ENCODE data around the gene HCK.

HCK gene

GRCh38 chr20:32031007-32031958 lies 20.8 kb upstream of the HCK start (continued):
- TF ChIP-seq GLIS2 (tag by site-specific recombination; IDR thresholded peaks at IDR 0.05) (peak; percentile 53), ZNF549 (tag by site-specific recombination; IDR thresholded peaks at IDR 0.05) (no peak), ZNF266 (tag by site-specific recombination; IDR thresholded peaks at IDR 0.05; ENCODE audit: low read depth) (no peak), ZNF248 (tag by site-specific recombination; IDR thresholded peaks at IDR 0.05) (no peak), SP3 (tag by site-specific recombination; IDR thresholded peaks at IDR 0.05) (no peak), ZNF398 (tag by site-specific recombination; IDR thresholded peaks at IDR 0.05) (no peak), ZNF416 (tag by site-specific recombination; IDR thresholded peaks at IDR 0.05) (no peak), ZBTB7A (tag by site-specific recombination; IDR thresholded peaks at IDR 0.05; ENCODE audit: low read depth) (no peak), MEIS1 (CRISPR knock-in tag; IDR thresholded peaks at IDR 0.05; ENCODE audit: borderline replicate concordance) (no peak), ZSCAN16 (tag by site-specific recombination; IDR thresholded peaks at IDR 0.05) (no peak), MZF1 (tag by site-specific recombination; IDR thresholded peaks at IDR 0.05; ENCODE audit: borderline replicate concordance) (no peak), ZNF211 (tag by site-specific recombination; IDR thresholded peaks at IDR 0.05; ENCODE audit: low read depth) (no peak), ZNF175 (tag by site-specific recombination; IDR thresholded peaks at IDR 0.05) (no peak), ZBTB6 (tag by site-specific recombination; IDR thresholded peaks at IDR 0.05) (no peak), ZEB2 (tag by site-specific recombination; IDR thresholded peaks at IDR 0.05) (0 out of 2 replicates have a peak, but pooled peaks have one; percentile 37), ZFP41 (tag by site-specific recombination; IDR thresholded peaks at IDR 0.05; ENCODE audit: borderline replicate concordance) (no peak), ZNF350 (tag by site-specific recombination; IDR thresholded peaks at IDR 0.05) (no peak), TCF7L2 (IDR thresholded peaks at IDR 0.05; ENCODE audit: borderline replicate concordance, low read depth, low read length) (no peak), ZNF518A (tag by site-specific recombination; conservative IDR thresholded peaks at IDR 0.05; ENCODE audit: low read depth) (no peak)
- TF ChIP-seq, protein P1, sequence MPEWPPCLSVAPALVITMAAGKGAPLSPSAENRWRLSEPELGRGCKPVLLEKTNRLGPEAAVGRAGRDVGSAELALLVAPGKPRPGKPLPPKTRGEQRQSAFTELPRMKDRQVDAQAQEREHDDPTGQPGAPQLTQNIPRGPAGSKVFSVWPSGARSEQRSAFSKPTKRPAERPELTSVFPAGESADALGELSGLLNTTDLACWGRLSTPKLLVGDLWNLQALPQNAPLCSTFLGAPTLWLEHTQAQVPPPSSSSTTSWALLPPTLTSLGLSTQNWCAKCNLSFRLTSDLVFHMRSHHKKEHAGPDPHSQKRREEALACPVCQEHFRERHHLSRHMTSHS (tag by site-specific recombination; IDR thresholded peaks at IDR 0.05), result no peak
- TF ChIP-seq, protein P2, sequence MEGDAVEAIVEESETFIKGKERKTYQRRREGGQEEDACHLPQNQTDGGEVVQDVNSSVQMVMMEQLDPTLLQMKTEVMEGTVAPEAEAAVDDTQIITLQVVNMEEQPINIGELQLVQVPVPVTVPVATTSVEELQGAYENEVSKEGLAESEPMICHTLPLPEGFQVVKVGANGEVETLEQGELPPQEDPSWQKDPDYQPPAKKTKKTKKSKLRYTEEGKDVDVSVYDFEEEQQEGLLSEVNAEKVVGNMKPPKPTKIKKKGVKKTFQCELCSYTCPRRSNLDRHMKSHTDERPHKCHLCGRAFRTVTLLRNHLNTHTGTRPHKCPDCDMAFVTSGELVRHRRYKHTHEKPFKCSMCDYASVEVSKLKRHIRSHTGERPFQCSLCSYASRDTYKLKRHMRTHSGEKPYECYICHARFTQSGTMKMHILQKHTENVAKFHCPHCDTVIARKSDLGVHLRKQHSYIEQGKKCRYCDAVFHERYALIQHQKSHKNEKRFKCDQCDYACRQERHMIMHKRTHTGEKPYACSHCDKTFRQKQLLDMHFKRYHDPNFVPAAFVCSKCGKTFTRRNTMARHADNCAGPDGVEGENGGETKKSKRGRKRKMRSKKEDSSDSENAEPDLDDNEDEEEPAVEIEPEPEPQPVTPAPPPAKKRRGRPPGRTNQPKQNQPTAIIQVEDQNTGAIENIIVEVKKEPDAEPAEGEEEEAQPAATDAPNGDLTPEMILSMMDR (tag by site-specific recombination; IDR thresholded peaks at IDR 0.05), result peak; percentile 88; the same call in 1 of the 2 replicates
- TF ChIP-seq, protein P3, sequence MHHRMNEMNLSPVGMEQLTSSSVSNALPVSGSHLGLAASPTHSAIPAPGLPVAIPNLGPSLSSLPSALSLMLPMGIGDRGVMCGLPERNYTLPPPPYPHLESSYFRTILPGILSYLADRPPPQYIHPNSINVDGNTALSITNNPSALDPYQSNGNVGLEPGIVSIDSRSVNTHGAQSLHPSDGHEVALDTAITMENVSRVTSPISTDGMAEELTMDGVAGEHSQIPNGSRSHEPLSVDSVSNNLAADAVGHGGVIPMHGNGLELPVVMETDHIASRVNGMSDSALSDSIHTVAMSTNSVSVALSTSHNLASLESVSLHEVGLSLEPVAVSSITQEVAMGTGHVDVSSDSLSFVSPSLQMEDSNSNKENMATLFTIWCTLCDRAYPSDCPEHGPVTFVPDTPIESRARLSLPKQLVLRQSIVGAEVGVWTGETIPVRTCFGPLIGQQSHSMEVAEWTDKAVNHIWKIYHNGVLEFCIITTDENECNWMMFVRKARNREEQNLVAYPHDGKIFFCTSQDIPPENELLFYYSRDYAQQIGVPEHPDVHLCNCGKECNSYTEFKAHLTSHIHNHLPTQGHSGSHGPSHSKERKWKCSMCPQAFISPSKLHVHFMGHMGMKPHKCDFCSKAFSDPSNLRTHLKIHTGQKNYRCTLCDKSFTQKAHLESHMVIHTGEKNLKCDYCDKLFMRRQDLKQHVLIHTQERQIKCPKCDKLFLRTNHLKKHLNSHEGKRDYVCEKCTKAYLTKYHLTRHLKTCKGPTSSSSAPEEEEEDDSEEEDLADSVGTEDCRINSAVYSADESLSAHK (tag by site-specific recombination; IDR thresholded peaks at IDR 0.05), result no peak
- TF ChIP-seq, protein P4, sequence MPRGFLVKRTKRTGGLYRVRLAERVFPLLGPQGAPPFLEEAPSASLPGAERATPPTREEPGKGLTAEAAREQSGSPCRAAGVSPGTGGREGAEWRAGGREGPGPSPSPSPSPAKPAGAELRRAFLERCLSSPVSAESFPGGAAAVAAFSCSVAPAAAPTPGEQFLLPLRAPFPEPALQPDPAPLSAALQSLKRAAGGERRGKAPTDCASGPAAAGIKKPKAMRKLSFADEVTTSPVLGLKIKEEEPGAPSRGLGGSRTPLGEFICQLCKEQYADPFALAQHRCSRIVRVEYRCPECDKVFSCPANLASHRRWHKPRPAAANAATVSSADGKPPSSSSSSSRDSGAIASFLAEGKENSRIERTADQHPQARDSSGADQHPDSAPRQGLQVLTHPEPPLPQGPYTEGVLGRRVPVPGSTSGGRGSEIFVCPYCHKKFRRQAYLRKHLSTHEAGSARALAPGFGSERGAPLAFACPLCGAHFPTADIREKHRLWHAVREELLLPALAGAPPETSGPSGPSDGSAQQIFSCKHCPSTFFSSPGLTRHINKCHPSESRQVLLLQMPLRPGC (tag by site-specific recombination; IDR thresholded peaks at IDR 0.05), result no peak

Data from HEK293 (cell line).